Measurements from ENCODE around the gene PLXDC2.

The PLXDC2 gene

GRCh38 chr10:19915816-19916215 lies 99.6 kb downstream of the PLXDC2 start:
- no peak for DNase-seq

GRCh38 chr10:19917751-19918478 lies 101.7 kb downstream of the PLXDC2 start:
- no peak for DNase-seq

GRCh38 chr10:19918794-19919193 lies 102.6 kb downstream of the PLXDC2 start:
- DNase-seq, result no peak

- DNase-seq, result no peak
These were observed 103.4 kb downstream of the PLXDC2 start for GRCh38 chr10:19919671-19920070.

GRCh38 chr10:19920075-19920726 lies 104.0 kb downstream of the PLXDC2 start:
- DNase-seq, result no peak

- DNase-seq, result no peak
These were observed 105.3 kb downstream of the PLXDC2 start for GRCh38 chr10:19921300-19922140.

- DNase-seq, result no peak
These were observed 106.2 kb downstream of the PLXDC2 start for GRCh38 chr10:19922236-19922963.

GRCh38 chr10:19925064-19925463 lies 108.8 kb downstream of the PLXDC2 start:
- DNase-seq, result no peak

GRCh38 chr10:19928936-19929335 lies 112.7 kb downstream of the PLXDC2 start:
- DNase-seq, result no peak

GRCh38 chr10:19929506-19930140 lies 113.4 kb downstream of the PLXDC2 start:
- no peak for DNase-seq

- DNase-seq, result peak; percentile 5
These were observed 115.0 kb downstream of the PLXDC2 start for GRCh38 chr10:19930936-19931893.

- no peak for DNase-seq
These were observed 115.8 kb downstream of the PLXDC2 start for GRCh38 chr10:19931894-19932590.

GRCh38 chr10:19932806-19933371 lies 116.7 kb downstream of the PLXDC2 start:
- no peak for DNase-seq

- DNase-seq, result no peak
These were observed 117.5 kb downstream of the PLXDC2 start for GRCh38 chr10:19933772-19934171.

- DNase-seq, result no peak
These were observed 118.9 kb downstream of the PLXDC2 start for GRCh38 chr10:19935176-19935575.

GRCh38 chr10:19936289-19936688 lies 120.1 kb downstream of the PLXDC2 start:
- DNase-seq, result no peak

GRCh38 chr10:19937989-19938388 lies 121.8 kb downstream of the PLXDC2 start:
- DNase-seq, result no peak

GRCh38 chr10:19941206-19941880 lies 125.1 kb downstream of the PLXDC2 start:
- DNase-seq, result no peak

- no peak for DNase-seq
These were observed 128.9 kb downstream of the PLXDC2 start for GRCh38 chr10:19944911-19945663.

All from NCI-H1105 (cell line).